PC-9 (cell line): ENCODE data around the gene SAMD7. TPM values are rescaled to one million over a fixed set of nuclear protein-coding genes. Genes with fewer than 3 reads are reported as not detected.

Experiments used
- BruUV-seq: library from RNA; stranded (reverse); fragments of 400-500 nt; replicated peaks from 2 replicates; lab custom pipeline; 2021; lab: Mats Ljungman, UMichigan
- CTCF ChIA-PET: fragments of 300-600 bp; sonication (Branson Sonifier 250); formaldehyde crosslinking; loops from one replicate; lab custom pipeline; 2022; ENCODE audit warnings: antibody characterized with exemption; lab: Charles Lee
- POLR2A ChIA-PET: fragments of 300-600 bp; sonication (Branson Sonifier 250); formaldehyde crosslinking; loops from one replicate; lab custom pipeline; 2022; ENCODE audit warnings: antibody characterized with exemption; ENCODE audit not compliant: unreplicated experiment; lab: Charles Lee
- DNase-seq, 2 experiments: peaks; one replicate each; pipeline versions ENCODE4 v3.0.0 to v3.0.0-alpha.2; 2015 to 2022; ENCODE audit warnings: mixed read lengths in 1 of 2
- H2AFZ ChIP-seq: fragments of 200-600 bp; sonication (generic); 2 replicates; pipeline ENCODE4 v1.8.1; 2017; ENCODE audit warnings: antibody characterized with exemption
- H3F3A ChIP-seq: fragments of 200-600 bp; sonication (generic); 2 replicates; pipeline ENCODE4 v1.8.1; 2017; ENCODE audit warnings: antibody characterized with exemption, mild to moderate bottlenecking, low read depth; ENCODE audit not compliant: insufficient read depth
- H3K27ac ChIP-seq: fragments of 200-600 bp; sonication (generic); 2 replicates; pipeline ENCODE4 v1.6.1; 2016; ENCODE audit warnings: mixed run types
- H3K27me3 ChIP-seq: fragments of 200-600 bp; sonication (generic); 2 replicates; pipeline ENCODE4 v1.6.1; 2016; ENCODE audit warnings: low read depth, mixed run types; ENCODE audit not compliant: insufficient read depth
- H3K36me3 ChIP-seq: fragments of 200-600 bp; sonication (generic); 2 replicates; pipeline ENCODE4 v1.6.1; 2016; ENCODE audit warnings: low read depth, mixed run types
- H3K4me1 ChIP-seq: fragments of 200-600 bp; sonication (generic); replicated peaks from 2 replicates; pipeline ENCODE4 v1.6.1; 2016; ENCODE audit warnings: mixed run types; ENCODE audit not compliant: insufficient read depth
- H3K4me2 ChIP-seq: fragments of 200-600 bp; sonication (generic); 2 replicates; pipeline ENCODE4 v1.6.1; 2017; ENCODE audit warnings: mixed run types
- H3K4me3 ChIP-seq: fragments of 200-600 bp; sonication (generic); 2 replicates; pipeline ENCODE4 v1.6.1; 2016; ENCODE audit warnings: mixed run types
- H3K79me2 ChIP-seq: fragments of 200-600 bp; sonication (generic); 2 replicates; pipeline ENCODE4 v1.6.1; 2017; ENCODE audit warnings: low read depth, mixed run types
- H3K9me2 ChIP-seq: fragments of 200-600 bp; sonication (generic); 2 replicates; pipeline ENCODE4 v1.8.1; 2017; ENCODE audit warnings: mild to moderate bottlenecking; ENCODE audit not compliant: insufficient read depth
- H3K9me3 ChIP-seq: fragments of 200-600 bp; sonication (generic); 2 replicates; pipeline ENCODE4 v1.8.1; 2016; ENCODE audit warnings: low read depth; ENCODE audit not compliant: insufficient read depth
- H4K20me1 ChIP-seq: fragments of 200-600 bp; sonication (generic); 2 replicates; pipeline ENCODE4 v1.8.1; 2017; ENCODE audit not compliant: insufficient read depth
- EZH2 ChIP-seq: fragments of 200-600 bp; sonication (generic); IDR thresholded peaks from 2 replicates; pipeline ENCODE4 v1.8.0; 2017; ENCODE audit warnings: antibody characterized with exemption, low read depth
- intact Hi-C: fragments of 100-400 bp; cut with micrococcal nuclease; formaldehyde crosslinking; loops from one replicate; pipeline ENCODE4 v1.10.0; 2022; ENCODE audit not compliant: unreplicated experiment
- total RNA-seq: library from RNA; stranded (reverse); gene quantifications from 2 replicates; pipeline ENCODE4 v1.2.3, GENCODE V29; 2021
- TF ChIP-seq, protein P1 (sequence below): fragments of 200-600 bp; sonication (generic); conservative IDR thresholded peaks from 2 replicates; pipeline ENCODE4 v1.6.1; 2017; ENCODE audit warnings: mixed run types, antibody characterized with exemption, mild to moderate bottlenecking, moderate library complexity

SAMD7 gene
- total RNA-seq, 1 experiment from 2014 or later = not detected

DNA sequence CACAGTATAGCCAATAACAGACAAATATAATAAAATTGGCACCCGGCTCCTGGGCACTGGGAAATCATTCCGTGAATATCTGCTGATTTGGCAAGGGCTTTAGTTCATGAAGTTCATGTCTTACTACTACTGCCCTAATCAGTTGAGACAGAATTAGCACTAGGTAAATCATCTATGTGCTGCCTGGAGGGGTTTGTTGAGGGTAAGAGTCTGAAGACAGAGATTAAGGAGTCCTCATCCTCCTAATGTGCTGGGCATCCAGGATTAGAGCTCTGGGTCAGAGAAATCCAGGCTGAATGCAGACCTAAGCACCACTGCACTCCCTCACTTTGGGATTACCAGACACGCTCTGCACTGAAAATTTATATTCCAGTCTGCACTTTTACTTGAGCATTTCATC is 2.0 kb downstream of the SAMD7 start:
- no TSS peak for BruUV-seq
- Histone ChIP-seq H3K9me3 (0 out of 2 replicates have a peak, but pooled peaks cover 5% of the 10 kb centered on the region), H3K27me3 (no peaks in the 10 kb centered on the region), H4K20me1 (no peaks in the 10 kb centered on the region), H3K4me3 (no peak overlapping the region), H3K4me1 (no peaks in the 10 kb centered on the region), H2AFZ (no peak overlapping the region), H3K4me2 (no peak overlapping the region), H3K36me3 (no peaks in the 10 kb centered on the region), H3K9me2 (no peaks in the 10 kb centered on the region; the same call in 1 of the 2 replicates), H3F3A (no peaks in the 10 kb centered on the region), H3K79me2 (no peaks in the 10 kb centered on the region), H3K27ac (no peak overlapping the region)
- intact Hi-C loops = no loop called here
- CTCF ChIA-PET = no interaction called here
- TF ChIP-seq, protein P1, sequence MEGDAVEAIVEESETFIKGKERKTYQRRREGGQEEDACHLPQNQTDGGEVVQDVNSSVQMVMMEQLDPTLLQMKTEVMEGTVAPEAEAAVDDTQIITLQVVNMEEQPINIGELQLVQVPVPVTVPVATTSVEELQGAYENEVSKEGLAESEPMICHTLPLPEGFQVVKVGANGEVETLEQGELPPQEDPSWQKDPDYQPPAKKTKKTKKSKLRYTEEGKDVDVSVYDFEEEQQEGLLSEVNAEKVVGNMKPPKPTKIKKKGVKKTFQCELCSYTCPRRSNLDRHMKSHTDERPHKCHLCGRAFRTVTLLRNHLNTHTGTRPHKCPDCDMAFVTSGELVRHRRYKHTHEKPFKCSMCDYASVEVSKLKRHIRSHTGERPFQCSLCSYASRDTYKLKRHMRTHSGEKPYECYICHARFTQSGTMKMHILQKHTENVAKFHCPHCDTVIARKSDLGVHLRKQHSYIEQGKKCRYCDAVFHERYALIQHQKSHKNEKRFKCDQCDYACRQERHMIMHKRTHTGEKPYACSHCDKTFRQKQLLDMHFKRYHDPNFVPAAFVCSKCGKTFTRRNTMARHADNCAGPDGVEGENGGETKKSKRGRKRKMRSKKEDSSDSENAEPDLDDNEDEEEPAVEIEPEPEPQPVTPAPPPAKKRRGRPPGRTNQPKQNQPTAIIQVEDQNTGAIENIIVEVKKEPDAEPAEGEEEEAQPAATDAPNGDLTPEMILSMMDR = no peak
- no peak for TF ChIP-seq EZH2
- DNase-seq = no peak
- POLR2A ChIA-PET = no interaction called here

DNA sequence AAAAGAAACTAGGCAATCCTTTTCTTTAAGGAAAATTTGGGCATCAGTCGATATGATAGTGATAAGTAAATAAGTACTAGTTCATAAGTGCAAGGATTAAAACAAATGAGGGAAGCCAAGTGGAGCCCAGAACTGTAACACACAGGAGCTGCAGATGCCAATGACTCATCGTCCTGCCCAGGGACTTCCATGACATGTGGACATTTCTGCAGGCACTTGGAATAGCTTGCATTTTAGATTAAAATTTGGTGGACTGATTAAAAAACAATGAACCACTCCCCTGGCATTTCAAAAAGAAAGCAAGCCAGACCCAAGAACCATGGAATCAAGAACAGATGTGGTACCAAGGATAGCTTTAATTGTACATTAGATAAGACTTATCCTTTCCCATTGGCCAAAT is 2.9 kb downstream of the SAMD7 start:
- no peak overlapping the region for H2AFZ ChIP-seq

DNA sequence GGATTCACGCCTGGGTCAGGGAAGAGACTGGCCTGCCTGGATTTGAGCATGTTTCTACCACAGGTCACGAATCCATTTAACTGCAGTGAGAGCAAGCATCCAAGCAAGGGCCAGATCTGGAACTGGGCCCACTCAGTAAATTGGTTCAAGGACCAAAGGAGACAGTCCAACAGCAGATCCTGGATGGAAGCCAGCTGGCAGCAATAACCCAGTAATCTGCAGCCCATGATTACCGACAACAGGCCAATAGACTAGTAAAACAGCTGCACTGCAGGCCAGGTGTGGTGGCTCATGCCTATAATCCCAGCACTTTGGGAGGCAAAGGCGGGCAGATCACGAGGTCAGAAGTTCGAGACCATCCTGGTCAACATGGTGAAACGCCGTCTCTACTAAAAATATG is 11.8 kb downstream of the SAMD7 start:
- Histone ChIP-seq H3F3A (no peaks in the 10 kb centered on the region), H3K27ac (no peak overlapping the region), H3K4me2 (no peak overlapping the region), H3K9me3 (no peaks in the 10 kb centered on the region), H3K27me3 (no peaks in the 10 kb centered on the region), H2AFZ (no peak overlapping the region), H4K20me1 (no peaks in the 10 kb centered on the region), H3K4me1 (no peaks in the 10 kb centered on the region), H3K9me2 (no peaks in the 10 kb centered on the region), H3K36me3 (no peaks in the 10 kb centered on the region), H3K4me3 (no peak overlapping the region), H3K79me2 (no peaks in the 10 kb centered on the region)
- POLR2A ChIA-PET = interaction anchor here (0.7 kb wide), 1 partner anchor 904 kb away, joined by 5 read pairs; no protein-coding TSS in a partner anchor
- intact Hi-C loops = no loop called here
- no peak for TF ChIP-seq EZH2
- TF ChIP-seq, protein P1 = no peak
- CTCF ChIA-PET = no interaction called here
- no peak for DNase-seq
- no TSS peak for BruUV-seq

More for the DNA sequence above, 2.9 kb downstream of the SAMD7 start:
- Histone ChIP-seq H3K9me3 (0 out of 2 replicates have a peak, but pooled peaks cover 5% of the 10 kb centered on the region), H4K20me1 (no peaks in the 10 kb centered on the region), H3K27ac (no peak overlapping the region), H3K79me2 (no peaks in the 10 kb centered on the region), H3K4me1 (no peaks in the 10 kb centered on the region), H3K4me2 (no peak overlapping the region), H3K9me2 (no peaks in the 10 kb centered on the region; the same call in 1 of the 2 replicates), H3K36me3 (no peaks in the 10 kb centered on the region), H3K27me3 (no peaks in the 10 kb centered on the region), H3K4me3 (no peak overlapping the region), H3F3A (no peaks in the 10 kb centered on the region)
- BruUV-seq = no TSS peak
- TF ChIP-seq, protein P1 = no peak
- no peak for TF ChIP-seq EZH2
- intact Hi-C loops = no loop called here
- CTCF ChIA-PET = interaction anchor here (0.7 kb wide), 1 partner anchor 101 kb away, joined by 3 read pairs; no protein-coding TSS in a partner anchor
- peak; percentile 29 to 34 for DNase-seq
- POLR2A ChIA-PET = no interaction called here
